GM18526 (cell line): ENCODE results near the gene OR5H2.

Source experiments
- POLR2A ChIP-seq: IDR thresholded peaks from 3 replicates; pipeline ENCODE4 v1.6.1; 2011; ENCODE audit not compliant: insufficient read length; ENCODE audit errors: extremely low read depth

The OR5H2 gene

GRCh38 chr3:98282205-98282604 lies at the start of gene OR5H2:
Gene OR5H2 (plus strand): TSS chr3:98282505. CDS start chr3:98282903, 398 bp downstream.
- no peak for TF ChIP-seq POLR2A

GRCh38 chr3:98233468-98233867 lies 48.8 kb upstream of the OR5H2 start:
- no peak for TF ChIP-seq POLR2A

GRCh38 chr3:98240131-98240530 lies 42.2 kb upstream of the OR5H2 start:
- no peak for TF ChIP-seq POLR2A

- no peak for TF ChIP-seq POLR2A
Observed at GRCh38 chr3:98242155-98242554, 40.1 kb upstream of the OR5H2 start.

GRCh38 chr3:98243843-98244242 lies 38.5 kb upstream of the OR5H2 start:
- TF ChIP-seq POLR2A: no peak

- no peak for TF ChIP-seq POLR2A
Observed at GRCh38 chr3:98246142-98246541, 36.2 kb upstream of the OR5H2 start.

- TF ChIP-seq POLR2A: no peak
Observed at GRCh38 chr3:98259707-98260106, 22.6 kb upstream of the OR5H2 start.

GRCh38 chr3:98262046-98262445 lies 20.3 kb upstream of the OR5H2 start:
- TF ChIP-seq POLR2A: no peak

- TF ChIP-seq POLR2A: no peak
Observed at GRCh38 chr3:98263944-98264343, 18.4 kb upstream of the OR5H2 start, which contains the start of gene OR5H6. Gene OR5H6 (plus strand): TSS chr3:98264244. CDS start chr3:98264333, 89 bp downstream.

- TF ChIP-seq POLR2A: no peak
Observed at GRCh38 chr3:98269846-98270245, 12.5 kb upstream of the OR5H2 start.

- TF ChIP-seq POLR2A: no peak
Observed at GRCh38 chr3:98272126-98272525, 10.2 kb upstream of the OR5H2 start.

- no peak for TF ChIP-seq POLR2A
Observed at GRCh38 chr3:98274914-98275313, 7.4 kb upstream of the OR5H2 start.

- no peak for TF ChIP-seq POLR2A
Observed at GRCh38 chr3:98290916-98291315, 8.6 kb downstream of the OR5H2 start.

GRCh38 chr3:98291332-98291957 lies 9.1 kb downstream of the OR5H2 start:
- no peak for TF ChIP-seq POLR2A

GRCh38 chr3:98322101-98322500 lies 39.8 kb downstream of the OR5H2 start:
- no peak for TF ChIP-seq POLR2A

- no peak for TF ChIP-seq POLR2A
Observed at GRCh38 chr3:98322686-98323085, 40.4 kb downstream of the OR5H2 start.

- no peak for TF ChIP-seq POLR2A
Observed at GRCh38 chr3:98323425-98323824, 41.1 kb downstream of the OR5H2 start.
